Liver (tissue), 3 donors: ENCODE results near the gene ZIC1.

Experiments used
- ATF3 ChIP-seq: IDR thresholded peaks from 2 replicates; pipeline ENCODE4 v1.6.1; 2016; ENCODE audit warnings: antibody characterized with exemption
- CTCF ChIP-seq: fragments of 150-350 bp; IDR thresholded peaks from 2 replicates; pipeline ENCODE4 v1.5.1; 2017; ENCODE audit warnings: improper control_type of control experiment, low read depth, low read length; ENCODE audit not compliant: missing input control
- GABPA ChIP-seq, 2 donors: IDR thresholded peaks in 1 of 2; conservative IDR thresholded peaks in 1 of 2; 2 replicates each; pipeline ENCODE4 v1.6.1; 2016; ENCODE audit warnings: antibody characterized with exemption in 2 of 2, mild to moderate bottlenecking in 1 of 2, moderate library complexity in 1 of 2
- REST ChIP-seq: IDR thresholded peaks from 2 replicates; pipeline ENCODE4 v1.6.1; 2016; ENCODE audit warnings: antibody characterized with exemption, mild to moderate bottlenecking
- donor health status: healthy.
- donor health status: healthy.

- TF ChIP-seq ATF3 (no peak), CTCF (no peak), REST (no peak), GABPA (IDR thresholded peaks at IDR 0.05 in 1 of 2, conservative IDR thresholded peaks at IDR 0.05 in 1 of 2) (no peak)
These were observed 28.2 kb upstream of the ZIC1 start for GRCh38 chr3:147380977-147381376.
